ENCODE data around the gene LY6G5B. TPM values are rescaled to one million over a fixed set of nuclear protein-coding genes. Genes with fewer than 3 reads are reported as not detected.

LY6G5B gene
- total RNA-seq, 1 donor = 3.9 TPM

GRCh38 chr6:31683591-31683990, 13.8 kb downstream of the LY6G5B start:
- TF ChIP-seq, protein P1, sequence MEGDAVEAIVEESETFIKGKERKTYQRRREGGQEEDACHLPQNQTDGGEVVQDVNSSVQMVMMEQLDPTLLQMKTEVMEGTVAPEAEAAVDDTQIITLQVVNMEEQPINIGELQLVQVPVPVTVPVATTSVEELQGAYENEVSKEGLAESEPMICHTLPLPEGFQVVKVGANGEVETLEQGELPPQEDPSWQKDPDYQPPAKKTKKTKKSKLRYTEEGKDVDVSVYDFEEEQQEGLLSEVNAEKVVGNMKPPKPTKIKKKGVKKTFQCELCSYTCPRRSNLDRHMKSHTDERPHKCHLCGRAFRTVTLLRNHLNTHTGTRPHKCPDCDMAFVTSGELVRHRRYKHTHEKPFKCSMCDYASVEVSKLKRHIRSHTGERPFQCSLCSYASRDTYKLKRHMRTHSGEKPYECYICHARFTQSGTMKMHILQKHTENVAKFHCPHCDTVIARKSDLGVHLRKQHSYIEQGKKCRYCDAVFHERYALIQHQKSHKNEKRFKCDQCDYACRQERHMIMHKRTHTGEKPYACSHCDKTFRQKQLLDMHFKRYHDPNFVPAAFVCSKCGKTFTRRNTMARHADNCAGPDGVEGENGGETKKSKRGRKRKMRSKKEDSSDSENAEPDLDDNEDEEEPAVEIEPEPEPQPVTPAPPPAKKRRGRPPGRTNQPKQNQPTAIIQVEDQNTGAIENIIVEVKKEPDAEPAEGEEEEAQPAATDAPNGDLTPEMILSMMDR (IDR thresholded peaks at IDR 0.05; ENCODE audit: insufficient read depth, low read depth, low read length) = no peak
- no peak overlapping the region for H3K4me3 ChIP-seq (ENCODE audit: low read depth, low read length)
- DNase-seq (ENCODE audit: low read depth) = no peak

GRCh38 chr6:31686483-31686882, 16.7 kb downstream of the LY6G5B start:
- TF ChIP-seq, protein P1 (IDR thresholded peaks at IDR 0.05; ENCODE audit: insufficient read depth, low read depth, low read length) = no peak
- no peak for DNase-seq (ENCODE audit: low read depth)
- no peak overlapping the region for H3K4me3 ChIP-seq (ENCODE audit: low read depth, low read length)

- TF ChIP-seq, protein P1 (IDR thresholded peaks at IDR 0.05; ENCODE audit: insufficient read depth, low read depth, low read length) = no peak
- no peak overlapping the region for H3K4me3 ChIP-seq (ENCODE audit: low read depth, low read length)
- DNase-seq (ENCODE audit: low read depth) = no peak
These were observed 17.5 kb downstream of the LY6G5B start for GRCh38 chr6:31687321-31687720.

DNA sequence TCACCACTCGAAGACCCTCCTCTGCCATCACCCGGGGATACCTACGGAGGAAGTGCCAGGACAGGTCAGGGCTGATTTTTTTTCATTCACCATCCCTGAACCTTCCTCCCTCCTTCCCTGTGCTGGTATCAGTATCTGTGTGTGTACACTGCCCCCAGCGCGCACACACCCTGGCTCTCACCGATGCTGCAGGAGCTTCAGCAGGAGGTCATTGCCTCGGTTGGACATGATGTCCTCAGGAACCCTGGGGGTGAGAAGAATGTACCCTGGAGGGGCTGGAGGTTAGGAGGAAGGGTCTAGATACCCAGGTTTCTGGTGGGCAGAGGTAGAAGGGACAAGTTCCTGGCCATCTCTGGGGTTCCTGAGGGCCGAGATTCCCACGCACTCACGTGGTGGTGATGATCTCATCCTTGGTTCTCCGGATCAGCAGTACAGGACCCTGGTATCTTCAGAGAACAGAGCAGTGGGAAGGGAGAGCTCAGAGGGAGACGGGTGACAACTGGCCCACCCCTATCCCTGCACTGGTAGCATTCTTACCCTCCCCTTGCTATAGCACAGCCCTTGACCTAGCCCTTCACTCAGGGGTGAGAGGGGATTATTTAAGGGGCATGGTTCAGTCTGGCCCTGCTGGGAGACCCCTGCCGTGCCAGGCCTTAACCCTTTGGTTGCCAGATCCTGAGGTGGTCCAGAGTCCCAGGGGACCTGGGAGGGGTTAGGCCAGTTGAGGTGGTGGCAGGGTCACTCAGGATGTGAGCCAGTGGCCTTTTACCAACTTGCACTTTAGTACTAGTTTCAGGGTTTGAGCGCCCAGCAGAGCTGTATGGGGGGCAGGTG, 18.3 kb downstream of the LY6G5B start:
- TF ChIP-seq, protein P1 (IDR thresholded peaks at IDR 0.05; ENCODE audit: insufficient read depth, low read depth, low read length) = no peak
- no peak for DNase-seq (ENCODE audit: low read depth)
- no peak overlapping the region for H3K4me3 ChIP-seq (ENCODE audit: low read depth, low read length)

- TF ChIP-seq, protein P1 (IDR thresholded peaks at IDR 0.05; ENCODE audit: insufficient read depth, low read depth, low read length) = peak; percentile 37
- no peak for DNase-seq (ENCODE audit: low read depth)
- H3K4me3 ChIP-seq (ENCODE audit: low read depth, low read length) = no peak overlapping the region
These were observed 19.7 kb downstream of the LY6G5B start for GRCh38 chr6:31689249-31690110.

DNA sequence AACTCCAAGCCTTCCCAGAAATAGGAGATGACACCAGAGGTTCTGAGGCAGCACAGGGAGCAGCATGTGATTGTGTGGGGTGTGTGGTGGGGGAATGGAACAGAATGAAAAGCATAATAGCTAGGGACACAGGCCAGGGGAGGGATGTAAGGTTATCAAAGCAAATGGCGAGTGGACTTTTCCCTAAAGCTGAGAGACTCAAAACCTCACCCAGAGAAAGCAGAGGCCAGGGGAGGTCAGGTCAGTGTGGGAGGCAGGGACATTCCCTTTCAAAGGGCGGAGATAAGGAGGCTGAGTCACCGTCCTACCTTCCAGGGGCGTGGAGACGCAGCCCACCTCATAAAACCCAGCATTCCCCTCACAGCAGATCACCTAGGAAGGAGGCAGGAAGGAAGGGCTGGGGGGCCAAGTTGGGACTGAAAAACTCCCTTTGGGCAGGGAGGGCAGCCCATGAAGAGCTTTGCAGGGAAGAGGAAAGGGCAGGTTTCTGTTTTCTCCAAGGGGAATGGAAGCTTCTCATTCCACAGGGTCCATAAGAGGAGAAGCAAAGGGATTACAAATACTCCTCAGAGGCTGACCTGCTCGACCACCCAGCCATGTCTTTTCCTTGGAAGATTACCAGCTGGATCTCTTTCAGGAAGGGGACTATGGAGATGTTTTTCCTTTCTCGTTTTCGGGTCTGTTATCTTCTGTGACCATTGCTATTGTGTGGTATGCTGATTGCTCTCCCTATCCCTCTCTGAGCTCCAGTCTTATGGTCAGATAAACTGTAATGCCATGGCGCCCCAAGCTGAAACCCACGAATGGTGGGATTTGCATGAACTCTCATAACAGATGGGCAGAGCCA, 20.7 kb downstream of the LY6G5B start:
- peak; percentile 19 for DNase-seq (ENCODE audit: low read depth)
- TF ChIP-seq, protein P1 (IDR thresholded peaks at IDR 0.05; ENCODE audit: insufficient read depth, low read depth, low read length) = no peak
- H3K4me3 ChIP-seq (ENCODE audit: low read depth, low read length) = no peak overlapping the region

Data from fibroblast of villous mesenchyme (primary cell).